ENCODE data around the gene PARP11.

GRCh38 chr12:3803865-3804472 lies 69.2 kb downstream of the PARP11 start:
- TF ChIP-seq CTCF (IDR thresholded peaks at IDR 0.05) (peak; percentile 58 to 78 (median 62)), EP300 (IDR thresholded peaks at IDR 0.05) (no peak)

All from gastroesophageal sphincter (tissue), 3 donors.